ENCODE results near the gene SF3A1.

The SF3A1 gene

GRCh38 chr22:30301995-30302809 is 54.5 kb downstream of the SF3A1 start:
- peak; percentile 85 for DNase-seq (ENCODE audit: low spot score)

DNA sequence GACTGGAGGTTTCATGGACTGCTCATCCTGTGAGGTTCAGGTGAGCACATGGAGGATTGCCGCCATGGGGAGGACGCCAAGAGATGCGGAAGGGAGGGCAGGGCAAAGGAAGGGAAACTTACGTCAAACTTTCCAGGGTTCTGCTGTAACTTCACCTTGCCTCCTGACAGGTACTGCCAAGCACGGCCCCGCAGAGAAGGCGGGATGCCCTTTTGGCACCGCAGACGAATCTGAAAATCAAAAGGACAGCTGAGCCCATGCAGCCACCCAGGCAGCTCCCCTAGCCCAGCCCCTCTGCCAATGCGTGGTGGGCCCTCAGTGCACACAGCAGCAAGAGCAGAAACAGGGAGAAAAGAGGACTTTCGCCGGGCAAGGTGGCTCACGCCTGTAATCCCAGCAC is 57.4 kb downstream of the SF3A1 start:
- no peak for DNase-seq (ENCODE audit: low spot score)

DNA sequence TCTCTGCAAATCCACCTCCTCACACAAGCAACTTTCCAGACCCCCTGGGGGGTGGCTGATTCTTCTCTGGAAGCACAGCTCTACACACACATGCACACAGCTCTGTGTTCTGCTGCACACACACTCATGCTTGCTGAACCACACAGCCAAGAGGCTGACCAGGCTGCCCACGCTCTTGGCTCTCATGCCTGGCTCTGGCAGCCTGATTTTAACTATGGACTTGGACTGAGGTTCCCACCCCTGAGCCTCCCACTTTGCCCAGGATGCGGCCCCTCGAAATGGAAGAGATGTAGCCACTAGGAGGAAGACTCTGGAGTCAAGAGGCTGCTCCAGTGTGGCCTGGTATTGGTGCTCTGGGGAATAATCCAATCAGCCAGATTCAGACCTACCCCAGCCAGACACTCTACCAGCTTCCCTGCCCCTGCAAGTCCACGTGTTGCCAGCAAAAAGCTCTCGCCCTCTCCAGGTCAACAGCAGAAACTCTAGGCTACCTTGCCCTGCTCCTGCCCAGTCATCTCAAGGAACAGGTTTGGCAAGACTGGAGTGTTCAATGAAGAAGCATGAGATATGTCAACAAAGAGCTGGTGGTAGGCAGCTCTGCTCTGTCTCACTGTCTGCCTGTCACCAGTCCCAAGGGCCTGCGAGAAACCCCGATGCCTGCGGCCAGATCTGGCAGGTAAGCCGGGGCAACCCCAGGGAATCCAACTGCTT is 58.5 kb downstream of the SF3A1 start:
- DNase-seq (ENCODE audit: low spot score) = no peak

GRCh38 chr22:30297276-30297990 is 59.3 kb downstream of the SF3A1 start:
- no peak for DNase-seq (ENCODE audit: low spot score)

- no peak for DNase-seq (ENCODE audit: low spot score)
Observed at GRCh38 chr22:30296833-30297232, 59.9 kb downstream of the SF3A1 start.

DNA sequence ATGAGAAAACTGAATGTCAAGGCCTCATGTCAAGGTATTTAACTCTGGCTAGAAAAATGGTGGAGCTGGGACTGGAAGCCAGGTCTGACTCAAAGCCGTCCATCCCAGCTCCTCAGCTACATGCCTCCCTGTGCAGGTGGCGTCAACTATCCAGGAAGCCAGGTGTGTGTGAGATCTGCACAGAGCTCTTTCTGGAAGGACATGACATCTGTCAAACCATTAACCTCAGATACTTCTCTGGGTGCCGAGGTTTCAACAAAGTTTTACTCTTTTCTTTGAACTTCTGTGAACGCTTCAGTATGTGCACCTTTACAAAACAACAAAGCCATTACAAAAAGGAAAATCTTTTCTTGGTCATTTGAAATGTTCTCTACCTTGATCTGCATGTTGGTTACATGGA is 60.4 kb downstream of the SF3A1 start:
- DNase-seq (ENCODE audit: low spot score) = no peak

GRCh38 chr22:30295576-30295975 is 61.1 kb downstream of the SF3A1 start:
- DNase-seq (ENCODE audit: low spot score) = no peak

GRCh38 chr22:30294830-30295229 is 61.9 kb downstream of the SF3A1 start:
- no peak for DNase-seq (ENCODE audit: low spot score)

DNA sequence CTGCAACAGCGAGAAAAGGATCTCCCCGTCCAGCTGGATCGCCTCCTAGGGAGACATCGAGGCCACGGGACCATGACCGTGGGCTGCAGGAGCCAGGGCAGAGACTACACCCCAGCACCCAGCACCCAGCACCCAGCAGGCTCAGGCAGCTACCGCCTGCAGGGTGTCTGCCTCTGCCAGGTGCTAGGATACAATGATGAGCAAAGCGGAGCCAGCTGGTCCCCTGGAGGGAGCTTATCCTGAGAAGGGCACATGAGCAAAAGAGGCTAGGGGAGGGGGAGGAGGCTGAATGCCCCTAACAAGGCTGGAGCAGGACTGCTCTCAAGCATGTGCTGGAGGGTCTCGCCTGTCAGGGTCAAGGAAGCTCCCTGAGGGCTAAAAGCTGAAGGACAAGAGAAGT is 62.6 kb downstream of the SF3A1 start:
- DNase-seq (ENCODE audit: low spot score) = no peak

- no peak for DNase-seq (ENCODE audit: low spot score)
Observed at GRCh38 chr22:30293026-30293425, 63.7 kb downstream of the SF3A1 start.

DNA sequence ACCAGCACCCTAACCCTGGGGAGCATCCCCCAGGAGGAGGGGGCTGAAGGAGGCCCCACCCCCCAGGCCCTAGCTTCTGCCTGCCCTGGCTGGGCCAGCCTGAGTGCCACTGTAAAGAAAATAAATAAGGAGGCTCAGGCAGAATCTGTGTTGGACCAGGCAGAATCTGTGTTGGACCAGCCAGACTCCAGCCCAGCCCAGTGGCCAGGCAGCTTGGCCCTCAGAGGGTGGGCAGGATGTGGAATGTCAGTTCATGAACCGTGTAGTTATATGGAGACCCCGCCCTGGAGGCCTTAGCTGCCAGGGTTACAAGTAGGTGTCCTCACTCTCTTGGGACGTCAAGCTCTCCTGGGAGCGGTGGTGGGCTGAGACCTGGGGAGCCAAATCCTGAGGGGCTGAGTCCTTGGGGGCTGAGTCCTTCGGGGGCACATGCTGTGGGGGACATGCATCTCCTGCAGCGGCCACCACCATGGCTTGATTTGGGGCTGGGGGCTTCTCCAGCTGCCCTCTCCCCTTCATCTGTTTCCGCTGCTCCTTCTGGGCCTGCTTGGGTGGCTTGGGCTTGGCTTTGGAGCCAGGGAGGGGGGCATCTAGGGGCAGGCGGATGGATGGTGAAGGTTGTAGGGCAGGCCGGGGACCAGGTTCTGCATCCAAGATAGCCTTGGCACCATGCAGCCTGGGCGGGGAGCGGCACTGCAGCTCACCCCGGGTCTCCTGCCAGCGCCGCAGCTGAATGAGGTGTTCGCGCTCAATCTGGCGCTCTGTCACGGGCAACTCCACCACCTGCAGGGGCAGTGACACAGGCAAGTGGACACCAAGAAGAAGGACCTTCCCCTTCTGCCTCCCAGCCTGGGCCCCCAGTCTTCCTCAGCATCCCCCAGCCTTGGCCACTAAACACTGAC is 64.4 kb downstream of the SF3A1 start:
- DNase-seq (ENCODE audit: low spot score) = no peak

DNA sequence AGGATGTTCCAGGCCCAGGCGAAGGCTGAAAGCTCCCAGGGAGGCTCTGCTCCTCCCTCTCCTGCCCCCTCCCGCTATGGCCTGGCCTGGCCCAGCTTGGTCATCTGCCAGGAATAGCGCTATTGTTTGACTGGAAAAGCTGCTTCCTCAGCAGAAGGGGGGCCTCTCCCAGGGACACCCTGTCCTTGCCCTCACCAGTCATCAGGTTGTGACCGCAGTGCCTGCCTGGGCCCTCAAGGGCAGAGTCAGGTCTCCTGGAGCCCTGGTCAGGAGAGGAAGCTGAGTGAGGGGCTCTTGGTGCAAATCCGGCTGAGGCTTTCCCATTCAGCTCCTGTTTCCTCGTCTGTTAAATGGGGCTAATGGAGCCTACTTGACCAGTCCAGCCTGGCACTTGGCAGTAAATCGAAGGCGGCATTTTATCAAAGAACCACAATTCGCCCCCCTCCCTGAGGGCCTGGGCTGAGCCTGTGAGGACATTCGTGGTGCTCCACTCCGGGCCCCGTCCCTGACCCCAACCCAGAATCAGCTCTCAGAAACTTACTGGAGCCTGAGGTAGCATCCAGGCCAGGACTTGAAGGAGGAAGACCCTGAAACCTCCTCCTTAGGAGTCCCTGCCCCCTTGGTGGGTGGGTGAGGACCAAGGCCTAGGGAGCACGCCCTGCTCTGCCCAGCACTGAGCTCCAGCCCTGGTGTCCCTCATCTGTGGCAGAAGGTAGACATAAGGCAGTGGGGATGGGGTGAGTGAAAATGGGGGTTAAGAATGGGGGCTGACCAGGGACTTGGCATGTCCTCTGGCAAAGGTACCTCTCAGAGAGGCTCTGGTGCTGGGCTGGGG is 65.4 kb downstream of the SF3A1 start:
- peak; percentile 52 for DNase-seq (ENCODE audit: low spot score)

- peak; percentile 60 for DNase-seq (ENCODE audit: low spot score)
Observed at GRCh38 chr22:30290342-30291057, 66.2 kb downstream of the SF3A1 start.

- DNase-seq (ENCODE audit: low spot score) = no peak
Observed at GRCh38 chr22:30289980-30290313, 66.7 kb downstream of the SF3A1 start.

DNA sequence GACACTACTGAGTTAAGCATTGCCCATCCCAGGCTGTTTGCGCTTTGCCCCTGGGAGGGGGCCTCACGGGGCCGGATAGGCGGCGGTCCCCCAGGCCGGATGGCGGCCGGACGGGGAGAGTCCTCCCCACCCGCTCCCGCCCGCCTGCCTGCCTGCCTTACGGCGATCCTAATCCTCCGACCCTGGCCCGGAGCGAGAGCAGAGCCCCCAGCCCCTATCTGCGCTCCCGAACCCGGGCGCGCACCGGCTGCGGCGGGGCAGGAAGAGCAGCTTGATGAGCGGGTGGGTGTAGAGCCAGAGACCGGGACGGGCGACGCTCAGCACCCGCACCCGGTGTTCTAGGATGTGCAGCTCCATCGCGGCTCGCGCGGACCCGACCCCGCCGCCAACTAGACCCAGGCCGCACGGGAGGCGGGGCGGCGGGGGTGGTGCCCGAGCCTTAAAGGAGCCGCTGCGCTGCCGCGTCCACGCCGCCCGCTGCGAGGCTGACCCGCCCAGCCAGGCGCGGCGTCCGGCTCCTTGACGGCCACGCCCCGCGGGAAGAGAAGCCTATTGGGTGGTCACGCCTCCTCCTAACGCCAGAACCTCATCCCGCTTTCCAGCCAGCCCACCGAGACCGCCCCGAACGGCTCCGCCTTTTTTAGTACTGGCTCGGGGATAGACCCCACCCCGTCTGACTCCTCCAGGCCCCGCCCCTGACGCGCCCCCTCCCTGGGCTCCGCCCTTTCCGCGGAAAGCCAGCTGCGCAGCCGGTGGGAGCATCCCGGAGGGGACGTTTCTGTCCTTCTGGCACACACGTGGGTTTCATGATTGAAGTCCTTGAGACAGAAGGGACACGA is 67.3 kb downstream of the SF3A1 start, which contains the start of gene CASTOR1:
Gene CASTOR1 (minus strand): TSS at position 365 of the 839 bp plus-strand sequence. CDS start 8 bp downstream, at position 357.
- DNase-seq (ENCODE audit: low spot score) = peak; percentile 99

DNA sequence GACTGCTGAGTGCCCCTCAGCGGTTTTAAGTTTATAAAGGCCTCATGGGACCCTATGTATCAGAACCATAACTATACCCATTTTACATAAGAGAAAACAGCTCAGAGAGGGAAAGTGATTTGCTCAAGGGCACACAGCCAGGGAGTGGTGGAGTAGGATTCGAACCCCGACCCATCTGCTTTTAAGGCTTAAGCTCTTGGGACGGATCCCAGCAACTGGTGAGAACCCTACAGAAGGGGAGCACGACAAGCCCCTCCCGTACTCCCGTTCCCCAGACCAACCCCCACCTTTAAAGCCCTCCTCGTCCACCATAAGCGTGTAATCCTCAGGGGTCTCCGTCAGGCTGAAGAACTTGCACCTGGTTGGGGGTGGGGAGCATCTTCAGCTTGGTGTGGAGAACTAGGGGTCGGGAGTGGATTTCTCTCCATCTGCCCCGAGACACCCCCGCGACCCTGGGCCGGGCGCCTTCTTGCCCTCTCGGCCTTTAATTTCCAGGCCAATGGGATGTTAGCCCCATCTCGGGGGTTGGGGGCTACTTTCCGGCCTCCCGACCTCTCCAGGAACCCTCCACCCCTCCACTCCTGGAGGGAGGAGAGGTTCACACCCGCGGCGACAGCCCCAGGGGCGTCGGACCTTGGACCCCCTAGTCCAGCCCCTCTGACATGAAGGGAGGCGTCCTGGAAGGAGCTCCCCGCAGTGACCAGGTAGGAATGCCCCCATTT is 68.1 kb downstream of the SF3A1 start:
- DNase-seq (ENCODE audit: low spot score) = no peak

- DNase-seq (ENCODE audit: low spot score) = peak; percentile 91
Observed at GRCh38 chr22:30287648-30288418, 68.9 kb downstream of the SF3A1 start.
